Fibroblast of pulmonary artery (primary cell): ENCODE measurements around the gene ABCC3.

ENCODE experiments used
- DNase-seq: peaks from one replicate; pipeline ENCODE4 v3.0.0-alpha.2; 2010; ENCODE audit warnings: low read depth
- H3K4me3 ChIP-seq: replicated peaks from 2 replicates; pipeline ENCODE4 v1.5.1; 2011; ENCODE audit warnings: low read depth, mild to moderate bottlenecking, control low read depth, low read length, moderate library complexity
- TF ChIP-seq, protein P1 (sequence below): IDR thresholded peaks from 2 replicates; pipeline ENCODE4 v1.5.1; 2011; ENCODE audit warnings: mild to moderate bottlenecking, control low read depth, low read length, inconsistent platforms; ENCODE audit errors: missing control alignments

The ABCC3 gene

DNA sequence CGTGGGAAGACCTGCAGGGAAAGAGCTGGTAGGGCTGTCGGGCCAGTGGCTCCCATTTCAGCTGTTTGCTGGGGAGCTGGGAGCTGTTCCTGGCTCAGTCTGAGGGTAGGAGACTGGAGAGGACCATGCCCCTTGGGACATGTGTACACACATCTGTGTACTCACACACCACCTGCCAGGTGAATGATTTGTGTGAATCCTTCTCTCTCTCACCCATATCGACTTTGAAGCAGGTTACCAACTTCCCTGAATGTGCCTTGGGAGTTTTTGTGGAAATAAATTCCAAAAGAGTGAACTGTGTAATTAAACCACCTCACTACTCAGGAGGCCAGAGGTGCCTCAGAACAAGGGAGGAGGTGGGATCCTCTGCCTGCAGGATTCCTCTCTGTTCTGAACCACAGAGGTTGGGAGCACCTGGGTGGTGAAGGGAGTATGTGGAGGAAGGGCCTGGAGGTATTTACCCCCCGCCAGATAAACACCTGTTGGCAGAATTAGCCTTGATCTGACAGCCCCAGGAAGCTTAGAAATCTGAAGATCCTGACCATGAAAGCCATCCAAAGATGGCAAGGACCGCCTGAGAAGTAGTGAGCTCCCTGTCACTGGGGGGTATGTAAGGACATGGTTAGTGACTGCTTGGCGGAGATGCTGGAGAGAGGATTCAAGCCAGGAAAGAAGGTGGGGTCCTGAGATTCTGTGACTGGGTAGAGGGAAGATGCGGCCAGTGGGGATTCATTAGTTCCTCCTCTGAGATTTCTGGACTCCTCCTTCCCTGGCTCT lies 3.3 kb downstream of the ABCC3 start:
- no peak overlapping the region for H3K4me3 ChIP-seq
- DNase-seq, result no peak
- TF ChIP-seq, protein P1, sequence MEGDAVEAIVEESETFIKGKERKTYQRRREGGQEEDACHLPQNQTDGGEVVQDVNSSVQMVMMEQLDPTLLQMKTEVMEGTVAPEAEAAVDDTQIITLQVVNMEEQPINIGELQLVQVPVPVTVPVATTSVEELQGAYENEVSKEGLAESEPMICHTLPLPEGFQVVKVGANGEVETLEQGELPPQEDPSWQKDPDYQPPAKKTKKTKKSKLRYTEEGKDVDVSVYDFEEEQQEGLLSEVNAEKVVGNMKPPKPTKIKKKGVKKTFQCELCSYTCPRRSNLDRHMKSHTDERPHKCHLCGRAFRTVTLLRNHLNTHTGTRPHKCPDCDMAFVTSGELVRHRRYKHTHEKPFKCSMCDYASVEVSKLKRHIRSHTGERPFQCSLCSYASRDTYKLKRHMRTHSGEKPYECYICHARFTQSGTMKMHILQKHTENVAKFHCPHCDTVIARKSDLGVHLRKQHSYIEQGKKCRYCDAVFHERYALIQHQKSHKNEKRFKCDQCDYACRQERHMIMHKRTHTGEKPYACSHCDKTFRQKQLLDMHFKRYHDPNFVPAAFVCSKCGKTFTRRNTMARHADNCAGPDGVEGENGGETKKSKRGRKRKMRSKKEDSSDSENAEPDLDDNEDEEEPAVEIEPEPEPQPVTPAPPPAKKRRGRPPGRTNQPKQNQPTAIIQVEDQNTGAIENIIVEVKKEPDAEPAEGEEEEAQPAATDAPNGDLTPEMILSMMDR, result no peak

DNA sequence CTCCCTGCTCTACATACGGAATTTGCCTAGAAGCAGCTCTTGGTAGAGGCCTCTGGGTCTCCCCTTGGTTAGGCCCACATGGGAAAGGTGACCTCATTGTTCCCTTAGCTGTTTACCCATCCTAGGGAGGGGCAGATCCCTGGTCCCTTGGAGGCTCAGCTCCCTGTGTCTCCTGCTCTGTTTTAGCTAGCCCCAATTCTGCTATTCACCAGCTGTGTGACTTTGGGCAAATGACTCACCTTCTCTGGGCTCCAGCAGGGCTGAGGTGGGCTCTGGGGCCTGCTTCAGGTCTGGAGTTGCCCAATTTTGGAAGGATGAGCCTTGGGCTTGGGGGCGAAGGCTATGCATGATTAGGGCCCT lies 3.9 kb downstream of the ABCC3 start:
- H3K4me3 ChIP-seq, result no peak overlapping the region
- DNase-seq, result peak; percentile 46
- TF ChIP-seq, protein P1, result no peak

DNA sequence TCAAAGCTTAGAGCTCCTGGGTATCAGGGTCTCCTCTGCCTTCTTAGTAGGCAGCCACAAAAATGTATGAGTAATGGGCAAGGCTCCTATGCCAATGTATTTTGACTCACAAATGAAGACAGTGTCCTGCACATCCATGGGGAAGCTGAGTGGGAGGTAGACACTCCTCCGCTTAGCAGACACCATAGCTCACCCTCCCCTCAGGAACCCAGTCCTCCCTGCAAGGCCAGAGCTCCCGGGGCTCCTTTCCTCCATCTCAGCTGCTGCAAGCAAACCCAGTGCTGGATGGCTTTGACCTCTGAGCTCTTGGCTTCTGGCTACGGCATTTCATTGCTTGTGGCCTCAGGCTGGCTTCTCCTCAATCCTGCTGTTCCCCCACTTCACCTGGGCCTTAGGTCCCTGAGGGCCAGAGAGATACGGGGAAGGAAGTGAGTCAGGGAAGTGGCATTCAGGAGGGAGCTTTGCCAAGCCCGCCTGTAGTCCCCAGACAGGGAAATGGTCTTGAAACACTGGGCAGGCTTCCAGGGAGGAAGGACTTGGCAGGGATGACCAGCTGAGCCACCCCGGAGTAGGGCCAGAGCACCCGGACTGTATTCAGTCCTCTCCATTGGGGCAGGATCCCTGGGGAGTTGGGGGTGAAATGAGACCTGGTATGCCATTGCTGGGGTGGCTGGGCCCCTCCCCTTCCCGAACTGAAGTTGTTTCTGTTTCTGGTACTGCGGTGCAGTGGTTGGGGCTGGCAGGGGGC lies 4.5 kb downstream of the ABCC3 start:
- no peak overlapping the region for H3K4me3 ChIP-seq
- peak; percentile 98 for DNase-seq
- TF ChIP-seq, protein P1, result no peak

DNA sequence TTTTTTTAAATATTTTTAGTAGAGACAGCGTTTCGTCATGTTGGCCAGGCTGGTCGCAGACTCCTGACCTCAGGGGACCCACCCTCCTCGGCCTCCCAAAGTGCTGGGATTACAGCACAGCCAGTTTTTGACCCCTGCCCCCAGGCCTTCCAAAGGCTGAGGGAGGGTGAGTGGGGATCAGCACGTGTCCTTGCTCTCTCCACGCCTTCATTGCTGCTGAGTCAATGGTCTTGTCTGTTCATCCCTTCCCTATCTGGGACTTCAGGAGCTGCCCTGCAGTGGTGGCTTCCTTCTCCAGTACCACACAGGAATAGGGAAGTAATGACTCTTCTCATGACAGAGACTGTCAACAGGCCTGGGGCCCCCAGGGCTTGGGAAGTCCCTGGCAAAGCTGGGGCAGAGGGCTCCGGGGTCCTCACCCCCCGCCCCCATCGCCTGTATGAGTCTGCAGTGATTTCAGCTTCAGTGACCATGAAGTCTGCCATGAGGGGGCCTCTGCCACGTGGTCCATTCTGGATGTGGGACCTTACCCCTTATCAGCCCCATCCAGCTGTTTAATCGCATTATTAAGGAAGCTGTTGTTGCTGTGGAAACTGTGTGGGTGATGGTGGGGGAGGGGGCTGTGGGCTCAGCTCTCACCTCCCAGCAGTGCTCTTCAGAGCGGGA lies 6.1 kb downstream of the ABCC3 start:
- TF ChIP-seq, protein P1, result no peak
- no peak overlapping the region for H3K4me3 ChIP-seq
- DNase-seq, result peak; percentile 17

DNA sequence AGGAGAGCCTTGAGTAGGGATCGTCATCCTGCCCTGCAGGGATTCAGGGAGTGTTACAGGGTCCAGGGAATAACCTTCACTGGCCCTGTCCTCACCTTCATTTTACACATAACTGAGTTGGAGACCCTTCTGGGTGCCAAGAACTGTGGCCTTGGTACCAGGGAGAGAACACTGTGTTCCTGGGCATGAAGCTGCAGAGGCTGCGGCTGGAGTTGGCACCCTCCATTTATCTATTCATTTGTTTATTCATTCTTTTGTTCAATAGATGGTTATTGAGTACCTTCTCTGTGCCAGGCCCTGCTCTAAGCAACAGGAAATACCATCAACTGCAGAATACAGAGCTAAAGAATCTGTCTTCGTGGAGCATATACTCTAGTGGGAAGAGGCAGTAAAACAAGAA lies 6.7 kb downstream of the ABCC3 start:
- TF ChIP-seq, protein P1, result no peak
- no peak for DNase-seq
- H3K4me3 ChIP-seq, result no peak overlapping the region

DNA sequence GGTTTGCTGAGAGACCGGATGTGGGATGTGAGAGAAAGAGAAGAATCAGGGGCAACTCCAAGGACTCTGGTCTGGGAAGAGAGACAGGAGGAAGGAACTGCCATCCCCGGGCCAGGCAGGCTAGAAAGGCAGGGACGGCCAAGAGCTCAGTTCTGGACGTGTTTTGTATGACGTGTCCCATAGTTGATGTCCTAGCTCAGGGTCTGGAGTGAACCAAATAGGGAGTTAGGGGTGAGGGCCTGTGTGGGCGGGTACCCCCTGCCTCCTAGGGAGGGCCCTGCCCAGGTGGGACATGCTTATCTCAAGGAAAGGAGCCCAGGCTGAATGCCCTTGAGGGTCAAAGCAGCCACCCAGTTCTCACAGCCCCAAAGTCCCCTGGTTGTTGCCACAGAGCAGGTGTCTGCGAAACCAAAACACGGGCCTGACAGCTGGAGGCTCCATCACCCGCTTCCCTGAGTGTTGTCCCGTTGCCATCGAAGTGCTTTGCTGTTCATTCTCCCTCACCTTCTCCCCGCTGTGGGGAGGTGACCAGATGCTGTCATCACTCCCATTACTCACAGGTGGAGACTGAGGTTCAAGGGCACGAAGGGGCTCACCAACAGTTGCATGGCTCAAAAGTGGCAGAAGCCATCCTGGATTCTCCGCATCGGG lies 7.5 kb downstream of the ABCC3 start:
- H3K4me3 ChIP-seq, result no peak overlapping the region
- DNase-seq, result no peak
- TF ChIP-seq, protein P1, result no peak
